Endodermal cell (in vitro differentiated cells): ENCODE data around the gene ULBP2. TPM values are rescaled to one million over a fixed set of nuclear protein-coding genes. Genes with fewer than 3 reads are reported as not detected.
"Not testable (repeated sequence)": the region's sequence is repeated elsewhere in the genome, so short reads cannot be mapped to it uniquely, and the experiment has no call there.

Experiments used
- DNase-seq: peaks from one replicate; pipeline ENCODE4 v3.0.0-alpha.2; 2017
- H3K27ac ChIP-seq: 2 replicates; pipeline ENCODE4 v1.5.1; 2013; ENCODE audit warnings: mild to moderate bottlenecking, low read depth, low read length, moderate library complexity
- H3K27me3 ChIP-seq: 2 replicates; pipeline ENCODE4 v1.6.1; 2013; ENCODE audit warnings: mild to moderate bottlenecking, low read length, moderate library complexity; ENCODE audit not compliant: insufficient read depth, control insufficient read depth, poor library complexity, severe bottlenecking
- H3K36me3 ChIP-seq: 2 replicates; pipeline ENCODE4 v1.7.0; 2013; ENCODE audit warnings: mild to moderate bottlenecking, low read length, moderate library complexity; ENCODE audit not compliant: control insufficient read depth, insufficient read depth
- H3K4me1 ChIP-seq: one replicate; pipeline ENCODE4 v1.7.0; 2013; ENCODE audit warnings: low read length; ENCODE audit not compliant: control insufficient read depth, insufficient read depth
- H3K4me3 ChIP-seq: 2 replicates; pipeline ENCODE4 v1.5.1; 2013; ENCODE audit warnings: mild to moderate bottlenecking, low read length, moderate library complexity
- H3K9ac ChIP-seq: 2 replicates; pipeline ENCODE4 v1.6.1; 2013; ENCODE audit warnings: mild to moderate bottlenecking, low read length, moderate library complexity; ENCODE audit not compliant: poor library complexity, severe bottlenecking; ENCODE audit errors: extremely low read depth
- H3K9me3 ChIP-seq: 2 replicates; pipeline ENCODE4 v1.6.1; 2013; ENCODE audit warnings: mild to moderate bottlenecking, low read length, moderate library complexity; ENCODE audit not compliant: control insufficient read depth
- H3K27ac Mint-ChIP-seq: 2 replicates; pipeline ENCODE4 v1.8.0; 2020; ENCODE audit warnings: mixed read lengths
- H3K27me3 Mint-ChIP-seq: 2 replicates; pipeline ENCODE4 v1.8.0; 2021; ENCODE audit warnings: mild to moderate bottlenecking, mixed read lengths; ENCODE audit not compliant: insufficient read depth
- H3K36me3 Mint-ChIP-seq: 2 replicates; pipeline ENCODE4 v1.8.0; 2020; ENCODE audit warnings: low read depth, mixed read lengths
- H3K4me1 Mint-ChIP-seq: 2 replicates; pipeline ENCODE4 v1.8.0; 2020; ENCODE audit warnings: mixed read lengths
- H3K4me3 Mint-ChIP-seq: 2 replicates; pipeline ENCODE4 v1.8.0; 2020; ENCODE audit warnings: mild to moderate bottlenecking, moderate library complexity, mixed read lengths
- H3K9me3 Mint-ChIP-seq: 2 replicates; pipeline ENCODE4 v1.8.0; 2020; ENCODE audit warnings: mild to moderate bottlenecking, mixed read lengths
- WGBS, 2 experiments: methylation state at CpG; one replicate each; pipeline versions ENCODE4 v1.1.5 to v1.1.7; 2013; ENCODE audit warnings: missing lambda C conversion rate in 2 of 2, mixed read lengths in 1 of 2; ENCODE audit not compliant: insufficient coverage in 1 of 2, insufficient read length in 1 of 2; 5-methylcytosine and 5-hydroxymethylcytosine counted together
- total RNA-seq, 2 donors: library from RNA; stranded (reverse); fragmentation: NEBNext Ultra II Directional in 1 of 2; extraction: Animal tissue kit (Norgen Biotek cat#: 25700) in 1 of 2; gene quantifications; 2 replicates in 1 of 2; 3 replicates in 1 of 2; pipeline ENCODE4 v1.2.1, GENCODE V29; 2021
- TF ChIP-seq, protein P1 (sequence below): fragments of 200-600 bp; sonication (generic); conservative IDR thresholded peaks from 2 replicates; pipeline ENCODE4 v1.5.0; 2021; ENCODE audit warnings: antibody characterized with exemption, mild to moderate bottlenecking

Gene ULBP2
- total RNA-seq, 2 donors from 2014 or later: 0.20 TPM; not detected in 1

DNA sequence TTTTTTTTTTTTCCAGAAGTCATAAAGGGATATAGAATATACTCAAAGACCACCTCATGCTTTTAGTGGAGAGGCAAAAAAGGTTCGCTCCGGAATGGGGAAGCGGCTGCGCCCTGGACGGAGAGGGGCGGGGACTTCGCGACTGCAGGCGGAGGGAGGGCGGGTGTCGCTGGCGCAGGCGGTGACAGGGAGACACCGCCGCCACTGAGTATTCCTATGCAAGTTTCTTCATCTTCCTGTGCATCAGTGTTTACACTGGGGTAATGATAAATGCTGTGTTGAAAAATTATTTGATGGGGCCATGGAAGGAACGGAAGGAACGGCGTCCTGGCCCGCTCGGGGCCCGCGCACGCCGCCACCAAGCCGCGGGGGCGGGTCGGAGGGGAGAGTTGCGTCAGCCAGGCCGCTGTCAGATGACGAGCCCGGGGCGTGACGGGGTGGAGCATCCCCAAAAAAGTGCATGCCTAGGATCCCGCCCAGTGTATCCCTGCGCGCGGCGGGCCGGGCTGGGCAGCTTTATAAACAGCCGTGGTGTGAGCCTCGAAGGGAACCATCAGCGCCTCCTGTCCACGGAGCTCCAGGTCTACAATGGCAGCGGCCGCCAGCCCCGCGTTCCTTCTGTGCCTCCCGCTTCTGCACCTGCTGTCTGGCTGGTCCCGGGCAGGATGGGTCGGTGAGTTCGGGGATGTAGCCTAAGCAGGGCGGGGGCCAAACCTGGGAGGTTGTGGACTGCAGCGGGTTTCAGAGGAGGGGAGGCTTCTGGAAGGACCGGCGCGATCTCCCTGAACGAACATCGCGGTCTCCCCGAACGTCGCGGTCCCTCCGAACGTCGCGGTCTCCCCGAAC, 21.9 kb downstream of the ULBP2 start, which contains the start of gene ULBP1:
ULBP1 (plus strand) TSS at position 482 of the 846 bp plus-strand sequence; CDS start at position 589, 107 bp downstream.
- H3K27ac Mint-ChIP-seq: peak within 1 kb of the TSS; percentile 89
- H3K27me3 Mint-ChIP-seq: peaks cover 100% of the 10 kb centered on the region
- H3K9me3 ChIP-seq: no peaks in the 10 kb centered on the region
- peak within 1 kb of the TSS; percentile 67 for H3K27ac ChIP-seq
- DNase-seq: peak; percentile 95
- no peaks in the 10 kb centered on the region for H3K4me1 ChIP-seq
- no peaks in the 10 kb centered on the region for H3K36me3 ChIP-seq
- WGBS, 2 experiments: 0% methylated on average over 32 to 69 of the region's 69 CpGs
- TF ChIP-seq, protein P1, sequence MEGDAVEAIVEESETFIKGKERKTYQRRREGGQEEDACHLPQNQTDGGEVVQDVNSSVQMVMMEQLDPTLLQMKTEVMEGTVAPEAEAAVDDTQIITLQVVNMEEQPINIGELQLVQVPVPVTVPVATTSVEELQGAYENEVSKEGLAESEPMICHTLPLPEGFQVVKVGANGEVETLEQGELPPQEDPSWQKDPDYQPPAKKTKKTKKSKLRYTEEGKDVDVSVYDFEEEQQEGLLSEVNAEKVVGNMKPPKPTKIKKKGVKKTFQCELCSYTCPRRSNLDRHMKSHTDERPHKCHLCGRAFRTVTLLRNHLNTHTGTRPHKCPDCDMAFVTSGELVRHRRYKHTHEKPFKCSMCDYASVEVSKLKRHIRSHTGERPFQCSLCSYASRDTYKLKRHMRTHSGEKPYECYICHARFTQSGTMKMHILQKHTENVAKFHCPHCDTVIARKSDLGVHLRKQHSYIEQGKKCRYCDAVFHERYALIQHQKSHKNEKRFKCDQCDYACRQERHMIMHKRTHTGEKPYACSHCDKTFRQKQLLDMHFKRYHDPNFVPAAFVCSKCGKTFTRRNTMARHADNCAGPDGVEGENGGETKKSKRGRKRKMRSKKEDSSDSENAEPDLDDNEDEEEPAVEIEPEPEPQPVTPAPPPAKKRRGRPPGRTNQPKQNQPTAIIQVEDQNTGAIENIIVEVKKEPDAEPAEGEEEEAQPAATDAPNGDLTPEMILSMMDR: peak; percentile 14
- peak within 1 kb of the TSS; percentile 62 for H3K4me3 Mint-ChIP-seq
- H3K9ac ChIP-seq: peak within 1 kb of the TSS; percentile 68
- H3K4me1 Mint-ChIP-seq: peaks cover 10% of the 10 kb centered on the region
- H3K36me3 Mint-ChIP-seq: no peaks in the 10 kb centered on the region
- peak within 1 kb of the TSS; percentile 84 for H3K4me3 ChIP-seq
- no peaks in the 10 kb centered on the region for H3K9me3 Mint-ChIP-seq
- peaks cover 100% of the 10 kb centered on the region for H3K27me3 ChIP-seq

DNA sequence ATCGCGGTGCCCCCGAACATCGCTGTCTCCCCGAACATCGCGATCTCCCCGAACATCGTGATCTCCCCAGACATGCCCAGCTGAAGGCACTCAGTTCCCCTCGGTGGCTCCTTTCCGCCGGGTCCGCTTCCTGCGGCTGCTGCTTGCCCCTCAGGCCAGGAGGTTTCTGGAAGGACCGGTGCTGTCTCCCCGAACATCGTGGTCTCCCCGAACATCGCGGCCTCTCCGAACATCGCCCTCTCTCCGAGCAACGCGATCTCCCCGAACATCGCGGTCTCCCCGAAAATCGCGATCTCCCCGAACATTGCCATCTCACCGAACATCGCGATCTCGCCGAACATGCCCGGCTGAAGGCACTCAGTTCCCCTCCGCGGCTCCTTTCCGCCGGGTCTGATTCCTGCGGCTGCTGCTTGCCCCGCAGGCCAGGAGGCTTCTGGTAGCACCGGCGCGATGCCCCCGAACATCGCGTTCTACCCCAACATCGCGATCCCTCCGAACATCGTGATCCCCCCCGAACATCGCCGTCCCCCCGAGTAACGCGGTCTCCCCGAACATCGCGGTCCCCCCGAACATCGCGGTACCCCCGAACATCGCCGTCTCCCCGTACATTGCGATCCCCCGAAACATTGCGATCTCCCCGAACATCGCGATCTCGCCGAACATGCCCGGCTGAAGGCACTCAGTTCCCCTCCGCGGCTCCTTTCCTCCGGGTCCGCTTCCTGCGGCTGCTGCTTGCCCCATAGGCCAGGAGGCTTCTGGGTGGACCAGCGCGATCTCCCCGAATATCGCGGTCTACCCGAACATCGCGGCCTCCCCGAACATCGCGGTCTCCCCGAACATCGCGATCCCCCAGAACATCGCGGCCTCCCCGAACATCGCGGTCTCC, 22.7 kb downstream of the ULBP2 start:
- peak overlapping the region; percentile 62 for H3K4me3 Mint-ChIP-seq
- WGBS, 2 experiments: 1 to 2% methylated on average over 47 to 103 of the region's 103 CpGs
- H3K4me1 Mint-ChIP-seq: peaks cover 10% of the 10 kb centered on the region
- peaks cover 100% of the 10 kb centered on the region for H3K27me3 Mint-ChIP-seq
- peak; percentile 75 for DNase-seq
- no peaks in the 10 kb centered on the region for H3K36me3 Mint-ChIP-seq
- no peak overlapping the region for H3K27ac ChIP-seq
- TF ChIP-seq, protein P1: no peak
- no peaks in the 10 kb centered on the region for H3K9me3 Mint-ChIP-seq
- H3K9ac ChIP-seq: no peak overlapping the region
- H3K27ac Mint-ChIP-seq: no peak overlapping the region
- no peaks in the 10 kb centered on the region for H3K36me3 ChIP-seq
- H3K27me3 ChIP-seq: peaks cover 100% of the 10 kb centered on the region
- no peaks in the 10 kb centered on the region for H3K9me3 ChIP-seq
- peak overlapping the region; percentile 84 for H3K4me3 ChIP-seq
- H3K4me1 ChIP-seq: no peaks in the 10 kb centered on the region

DNA sequence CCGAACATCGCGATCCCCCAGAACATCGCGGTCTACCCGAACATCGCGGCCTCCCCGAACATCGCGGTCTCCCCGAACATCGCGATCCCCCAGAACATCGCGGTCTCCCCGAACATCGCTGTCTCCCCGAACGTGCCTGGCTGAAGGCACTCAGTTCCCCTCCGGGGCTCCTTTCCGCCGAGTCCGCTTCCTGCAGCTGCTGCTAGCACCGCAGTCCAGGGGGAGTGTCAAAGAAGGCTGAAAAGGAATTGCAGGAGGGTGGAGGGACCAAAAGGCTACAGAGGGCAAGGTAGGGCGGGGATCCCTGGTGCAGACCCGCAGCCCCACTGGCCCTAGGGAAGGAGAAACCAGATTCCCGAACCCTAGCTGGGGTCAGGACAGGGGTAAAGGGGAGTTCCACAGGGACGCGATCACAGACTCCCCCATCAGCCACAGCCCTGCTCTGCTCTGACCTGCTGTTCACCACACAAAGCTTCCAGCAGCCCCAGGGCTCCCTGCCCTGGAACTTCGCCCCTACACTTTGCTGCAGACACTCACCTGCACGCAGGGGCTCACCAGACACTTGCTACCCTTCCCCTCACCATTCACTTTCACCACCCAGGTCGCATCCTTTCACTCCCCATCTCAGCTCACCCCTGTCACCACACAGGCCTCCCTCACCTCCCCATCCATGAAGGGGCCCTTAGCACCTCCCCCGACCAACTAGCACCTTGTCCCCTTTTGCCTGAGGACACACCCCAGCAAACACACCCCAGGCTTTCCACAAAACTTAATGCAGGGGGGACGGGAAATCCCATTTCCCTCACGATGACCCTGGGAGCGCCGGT, 23.6 kb downstream of the ULBP2 start:
- TF ChIP-seq, protein P1: no peak
- no peaks in the 10 kb centered on the region for H3K36me3 Mint-ChIP-seq
- H3K9me3 ChIP-seq: no peaks in the 10 kb centered on the region
- H3K4me1 Mint-ChIP-seq: peaks cover 10% of the 10 kb centered on the region
- no peaks in the 10 kb centered on the region for H3K9me3 Mint-ChIP-seq
- H3K4me1 ChIP-seq: no peaks in the 10 kb centered on the region
- no peak overlapping the region for H3K27ac ChIP-seq
- no peaks in the 10 kb centered on the region for H3K36me3 ChIP-seq
- H3K4me3 Mint-ChIP-seq: peak overlapping the region; percentile 62
- 8 to 10% methylated on average over 28 to 38 of the region's 38 CpGs for WGBS, 2 experiments
- H3K27ac Mint-ChIP-seq: no peak overlapping the region
- H3K9ac ChIP-seq: no peak overlapping the region
- peak; percentile 71 for DNase-seq
- H3K27me3 ChIP-seq: peaks cover 100% of the 10 kb centered on the region
- H3K27me3 Mint-ChIP-seq: peaks cover 100% of the 10 kb centered on the region
- H3K4me3 ChIP-seq: peak overlapping the region; percentile 84

DNA sequence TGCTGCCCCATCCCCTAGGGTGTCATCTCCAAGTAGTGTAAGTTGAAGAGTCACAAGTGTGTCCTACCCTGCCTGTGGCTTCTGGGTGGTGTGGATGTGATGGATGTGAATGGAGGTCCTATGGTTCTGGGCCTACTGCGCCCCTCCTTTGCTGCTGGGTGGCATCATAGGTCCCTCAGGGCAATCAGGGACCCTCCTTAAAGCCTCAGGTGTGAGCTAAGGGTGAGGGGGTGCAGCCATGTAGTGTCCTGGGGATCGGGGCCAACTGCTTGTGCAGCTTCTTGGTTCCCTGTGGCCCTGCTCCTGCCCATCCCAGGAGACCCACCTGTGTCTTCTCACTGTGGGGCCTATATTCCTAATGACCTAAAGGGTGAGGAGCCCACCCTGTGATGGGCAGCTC, 24.5 kb downstream of the ULBP2 start:
- peaks cover 10% of the 10 kb centered on the region for H3K4me1 Mint-ChIP-seq
- H3K27me3 Mint-ChIP-seq: peaks cover 100% of the 10 kb centered on the region
- not testable (repeated sequence) for H3K4me3 ChIP-seq, H3K9ac ChIP-seq, H3K36me3 Mint-ChIP-seq, DNase-seq, H3K4me1 ChIP-seq, H3K9me3 Mint-ChIP-seq, H3K36me3 ChIP-seq, H3K27ac ChIP-seq, H3K9me3 ChIP-seq, H3K27ac Mint-ChIP-seq, H3K4me3 Mint-ChIP-seq
- WGBS, 2 experiments: 80 to 85% methylated on average over 1 to 2 of the region's 2 CpGs
- peaks cover 100% of the 10 kb centered on the region for H3K27me3 ChIP-seq
